Keratinocyte (primary cell): ENCODE measurements around the gene PAX5. TPM values are rescaled to one million over a fixed set of nuclear protein-coding genes. Genes with fewer than 3 reads are reported as not detected.

ENCODE experiments used
- DNase-seq: peaks from one replicate; pipeline ENCODE4 v3.0.0-alpha.2; 2011; ENCODE audit warnings: low read depth, missing footprints, low spot score
- FAIRE-seq: peaks from 2 replicates; lab custom pipeline; 2011; peaks lifted over from hg19 to GRCh38; lab: Jason Lieb, UNC
- H2AFZ ChIP-seq: 2 replicates; pipeline ENCODE4 v1.6.0; 2012; ENCODE audit warnings: low read length, control low read depth, inconsistent platforms; ENCODE audit not compliant: control insufficient read depth
- H3K27ac ChIP-seq: 2 replicates; pipeline ENCODE4 v1.5.1; 2011; ENCODE audit warnings: low read length; ENCODE audit not compliant: control insufficient read depth, insufficient read depth
- H3K27me3 ChIP-seq: 3 replicates; pipeline ENCODE4 v1.6.0; 2011; ENCODE audit warnings: low read length; ENCODE audit not compliant: control insufficient read depth, insufficient read depth; ENCODE audit errors: extremely low read depth
- H3K36me3 ChIP-seq, 2 experiments: 2 replicates in 1 of 2; 3 replicates in 1 of 2; pipeline ENCODE4 v1.5.1; 2011; ENCODE audit warnings: low read length in 2 of 2, mild to moderate bottlenecking in 1 of 2; ENCODE audit not compliant: control insufficient read depth in 2 of 2, insufficient read depth in 2 of 2; ENCODE audit errors: extremely low read depth in 1 of 2
- H3K4me1 ChIP-seq: 3 replicates; pipeline ENCODE4 v1.5.1; 2011; ENCODE audit warnings: low read length; ENCODE audit not compliant: control insufficient read depth, insufficient read depth; ENCODE audit errors: extremely low read depth
- H3K4me2 ChIP-seq: 3 replicates; pipeline ENCODE4 v1.6.0; 2011; ENCODE audit warnings: low read depth, low read length; ENCODE audit not compliant: control insufficient read depth, insufficient read depth; ENCODE audit errors: extremely low read depth
- H3K4me3 ChIP-seq, 3 experiments: fragments of 200-600 bp in 1 of 3; sonication (generic) in 1 of 3; 2 replicates in 2 of 3; 3 replicates in 1 of 3; pipeline ENCODE4 v1.5.1; 2011 to 2016; ENCODE audit warnings: low read length in 3 of 3, mild to moderate bottlenecking in 3 of 3, control low read depth in 2 of 3, inconsistent platforms in 1 of 3, low read depth in 1 of 3, mixed read lengths in 1 of 3, mixed run types in 1 of 3, moderate library complexity in 1 of 3; ENCODE audit not compliant: control insufficient read depth in 2 of 3, insufficient read depth in 2 of 3; ENCODE audit errors: extremely low read depth in 1 of 3
- H3K79me2 ChIP-seq: 2 replicates; pipeline ENCODE4 v1.6.0; 2012; ENCODE audit warnings: low read length; ENCODE audit not compliant: control insufficient read depth, insufficient read depth
- H3K9ac ChIP-seq: 3 replicates; pipeline ENCODE4 v1.6.0; 2011; ENCODE audit warnings: low read length; ENCODE audit not compliant: control insufficient read depth, insufficient read depth; ENCODE audit errors: extremely low read depth
- H3K9me1 ChIP-seq: 3 replicates; pipeline ENCODE4 v1.6.0; 2011; ENCODE audit warnings: low read length; ENCODE audit not compliant: control insufficient read depth, insufficient read depth; ENCODE audit errors: extremely low read depth
- H3K9me3 ChIP-seq: 2 replicates; pipeline ENCODE4 v1.5.1; 2012; ENCODE audit warnings: low read depth, low read length; ENCODE audit not compliant: control insufficient read depth
- H4K20me1 ChIP-seq: 3 replicates; pipeline ENCODE4 v1.6.0; 2011; ENCODE audit warnings: low read length; ENCODE audit not compliant: control insufficient read depth, insufficient read depth; ENCODE audit errors: extremely low read depth
- EZH2 ChIP-seq: IDR thresholded peaks from one replicate; pipeline ENCODE4 v1.6.1; 2012; ENCODE audit warnings: inconsistent platforms, mild to moderate bottlenecking, low read length, moderate library complexity
- dilution Hi-C: fragments of 300-500 bp; cut with MboI; formaldehyde crosslinking; loops from one replicate; pipeline ENCODE4 v1.7.0; 2020; ENCODE audit warnings: low sequenced_read_pairs; ENCODE audit not compliant: extremely low pct_ligation_motif_present
- polyA plus RNA-seq, 5 experiments: library from polyadenylated mRNA; depleted of rRNA in 3 of 5; stranded (reverse) in 3 of 5; stranded (forward) in 1 of 5; unstranded in 1 of 5; fragments of >200 nt; gene quantifications; 1 replicate in 1 of 5; 2 replicates in 3 of 5; 3 replicates in 1 of 5; pipeline versions ENCODE4 v1.2.1 to v1.2.3, GENCODE V29; 2011 to 2012; ENCODE audit warnings: missing spikeins in 2 of 5, low read depth in 1 of 5, low replicate concordance in 1 of 5
- TF ChIP-seq, protein P1 (sequence below), 3 experiments: IDR thresholded peaks in 1 of 3; conservative IDR thresholded peaks in 1 of 3; optimal IDR thresholded peaks in 1 of 3; 2 replicates in 2 of 3; 3 replicates in 1 of 3; pipeline versions ENCODE3 to v1.5.1; 2011; ENCODE audit warnings: low read length in 3 of 3, mild to moderate bottlenecking in 3 of 3, moderate library complexity in 2 of 3, control low read depth in 1 of 3, inconsistent platforms in 1 of 3; ENCODE audit not compliant: insufficient read depth in 2 of 3; ENCODE audit errors: extremely low read depth in 1 of 3

PAX5 gene
- polyA plus RNA-seq, 1 donor (not counting 4 experiments of a cell fraction or from before 2014, with no cell fraction given) = not detected

DNA sequence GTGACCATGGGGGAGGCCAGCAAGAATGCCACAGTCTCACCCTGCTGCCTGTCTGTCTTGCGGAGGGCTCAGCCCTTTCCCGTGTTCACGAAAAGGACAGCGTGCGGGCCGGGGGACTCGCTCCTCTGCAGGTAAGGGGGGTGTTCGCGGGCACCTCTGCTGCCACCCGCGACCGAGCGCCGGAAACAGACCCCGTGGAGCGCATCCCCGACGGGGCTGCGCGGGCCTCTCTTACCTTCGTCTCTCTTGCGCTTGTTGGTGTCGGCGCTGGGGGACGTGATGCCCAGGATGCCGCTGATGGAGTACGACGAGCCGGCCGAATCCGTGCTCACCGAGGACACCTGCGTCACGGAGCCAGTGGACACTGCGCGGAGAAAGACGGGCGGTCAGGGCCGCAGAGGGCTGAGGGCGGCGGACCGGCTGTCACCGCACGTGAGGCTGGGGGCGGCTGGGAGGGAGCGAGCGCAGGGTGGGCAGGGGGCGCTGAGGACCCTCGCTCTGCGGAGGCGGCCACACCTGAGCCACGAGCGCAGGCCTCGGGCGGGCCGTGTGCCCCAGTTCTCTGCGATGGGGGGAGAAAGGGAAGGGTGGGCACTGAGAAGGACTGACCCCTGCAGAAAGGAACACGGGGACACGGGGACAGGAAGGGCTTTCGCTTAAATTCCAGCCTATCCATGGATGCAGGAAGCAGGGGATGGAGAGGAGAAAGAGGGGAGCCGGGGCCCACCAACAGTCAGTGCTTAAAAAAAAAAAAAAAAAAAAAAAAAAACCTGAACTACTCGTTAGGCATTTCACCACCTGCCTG is 31.5 kb downstream of the PAX5 start:
- no peaks in the 10 kb centered on the region for H3K79me2 ChIP-seq
- H3K4me2 ChIP-seq = no peak overlapping the region
- H3K36me3 ChIP-seq = no peaks in the 10 kb centered on the region
- dilution Hi-C loops = no loop called here
- H3K9me3 ChIP-seq = no peaks in the 10 kb centered on the region
- H4K20me1 ChIP-seq = no peaks in the 10 kb centered on the region
- TF ChIP-seq, protein P1, sequence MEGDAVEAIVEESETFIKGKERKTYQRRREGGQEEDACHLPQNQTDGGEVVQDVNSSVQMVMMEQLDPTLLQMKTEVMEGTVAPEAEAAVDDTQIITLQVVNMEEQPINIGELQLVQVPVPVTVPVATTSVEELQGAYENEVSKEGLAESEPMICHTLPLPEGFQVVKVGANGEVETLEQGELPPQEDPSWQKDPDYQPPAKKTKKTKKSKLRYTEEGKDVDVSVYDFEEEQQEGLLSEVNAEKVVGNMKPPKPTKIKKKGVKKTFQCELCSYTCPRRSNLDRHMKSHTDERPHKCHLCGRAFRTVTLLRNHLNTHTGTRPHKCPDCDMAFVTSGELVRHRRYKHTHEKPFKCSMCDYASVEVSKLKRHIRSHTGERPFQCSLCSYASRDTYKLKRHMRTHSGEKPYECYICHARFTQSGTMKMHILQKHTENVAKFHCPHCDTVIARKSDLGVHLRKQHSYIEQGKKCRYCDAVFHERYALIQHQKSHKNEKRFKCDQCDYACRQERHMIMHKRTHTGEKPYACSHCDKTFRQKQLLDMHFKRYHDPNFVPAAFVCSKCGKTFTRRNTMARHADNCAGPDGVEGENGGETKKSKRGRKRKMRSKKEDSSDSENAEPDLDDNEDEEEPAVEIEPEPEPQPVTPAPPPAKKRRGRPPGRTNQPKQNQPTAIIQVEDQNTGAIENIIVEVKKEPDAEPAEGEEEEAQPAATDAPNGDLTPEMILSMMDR (optimal IDR thresholded peaks at IDR 0.05 in 1 of 3, IDR thresholded peaks at IDR 0.05 in 1 of 3, conservative IDR thresholded peaks at IDR 0.05 in 1 of 3; ENCODE audit: extremely low read depth in 1 of 3, insufficient read depth in 2 of 3, low read length in 3 of 3) = no peak
- no peak for TF ChIP-seq EZH2
- DNase-seq (no peak), FAIRE-seq (no peak)
- H3K4me1 ChIP-seq = no peaks in the 10 kb centered on the region
- H3K9me1 ChIP-seq = no peaks in the 10 kb centered on the region
- no peak overlapping the region for H3K9ac ChIP-seq
- H3K27ac ChIP-seq = no peak overlapping the region
- H3K4me3 ChIP-seq = no peak overlapping the region
- H2AFZ ChIP-seq = no peak overlapping the region
- peaks cover 55% of the 10 kb centered on the region for H3K27me3 ChIP-seq

DNA sequence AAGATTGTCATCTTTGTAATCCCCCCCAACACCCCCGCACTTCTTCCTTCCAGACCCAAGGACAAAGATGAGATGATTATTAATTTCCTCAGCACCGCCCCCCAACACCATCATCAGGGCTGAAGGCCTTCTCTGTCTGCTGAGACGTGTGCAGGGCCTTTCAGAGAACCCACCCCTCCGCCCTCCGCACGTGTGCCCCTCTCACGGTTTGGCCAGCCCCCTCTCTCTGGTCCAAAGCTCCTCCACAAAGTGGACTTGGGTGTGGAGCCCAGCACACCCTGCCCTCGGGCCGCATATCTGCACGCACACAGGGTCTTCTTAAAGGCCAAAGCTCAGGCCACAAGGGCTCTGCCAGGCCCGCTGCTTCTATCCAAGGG is 32.0 kb downstream of the PAX5 start:
- no peak for TF ChIP-seq EZH2
- TF ChIP-seq, protein P1 (optimal IDR thresholded peaks at IDR 0.05 in 1 of 3, IDR thresholded peaks at IDR 0.05 in 1 of 3, conservative IDR thresholded peaks at IDR 0.05 in 1 of 3; ENCODE audit: extremely low read depth in 1 of 3, insufficient read depth in 2 of 3, low read length in 3 of 3) = no peak
- Histone ChIP-seq H2AFZ (no peak overlapping the region), H3K9me3 (no peaks in the 10 kb centered on the region), H3K27me3 (peaks cover 55% of the 10 kb centered on the region), H3K36me3 (no peaks in the 10 kb centered on the region), H3K9ac (no peak overlapping the region), H3K4me3 (no peak overlapping the region), H3K27ac (no peak overlapping the region), H3K4me2 (no peak overlapping the region), H4K20me1 (no peaks in the 10 kb centered on the region), H3K4me1 (no peaks in the 10 kb centered on the region), H3K9me1 (no peaks in the 10 kb centered on the region), H3K79me2 (no peaks in the 10 kb centered on the region)
- FAIRE-seq (no peak), DNase-seq (no peak)
- dilution Hi-C loops = no loop called here
